Glutamatergic neuron (in vitro differentiated cells): ENCODE data around the gene TMPO. TPM values are rescaled to one million over a fixed set of nuclear protein-coding genes. Genes with fewer than 3 reads are reported as not detected.

Experiments
- DNase-seq: peaks from one replicate; pipeline ENCODE4 v3.0.0; 2022
- H3K27ac Mint-ChIP-seq: one replicate; pipeline ENCODE4 v1.8.0; 2020; ENCODE audit warnings: mild to moderate bottlenecking, mixed read lengths, inconsistent platforms; ENCODE audit not compliant: unreplicated experiment
- H3K27me3 Mint-ChIP-seq: one replicate; pipeline ENCODE4 v1.8.0; 2020; ENCODE audit warnings: mild to moderate bottlenecking, moderate library complexity, mixed read lengths, inconsistent platforms; ENCODE audit not compliant: unreplicated experiment
- H3K36me3 Mint-ChIP-seq: one replicate; pipeline ENCODE4 v1.8.0; 2020; ENCODE audit warnings: mild to moderate bottlenecking, mixed read lengths, inconsistent platforms; ENCODE audit not compliant: unreplicated experiment
- H3K4me1 Mint-ChIP-seq: one replicate; pipeline ENCODE4 v1.8.0; 2020; ENCODE audit warnings: mild to moderate bottlenecking, low read depth, mixed read lengths, inconsistent platforms; ENCODE audit not compliant: unreplicated experiment
- H3K4me3 Mint-ChIP-seq: one replicate; pipeline ENCODE4 v1.8.0; 2020; ENCODE audit warnings: mild to moderate bottlenecking, mixed read lengths, inconsistent platforms; ENCODE audit not compliant: unreplicated experiment
- H3K9me3 Mint-ChIP-seq: one replicate; pipeline ENCODE4 v1.8.0; 2020; ENCODE audit warnings: mild to moderate bottlenecking, moderate library complexity, mixed read lengths, inconsistent platforms; ENCODE audit not compliant: unreplicated experiment
- CTCF ChIP-seq: fragments of 200-600 bp; sonication (generic); IDR thresholded peaks from one replicate; pipeline ENCODE4 v1.5.0; 2021; ENCODE audit not compliant: partially characterized antibody, unreplicated experiment
- long read RNA-seq: library from polyadenylated mRNA; unstranded; transcript quantifications from one replicate; pipeline ENCODE4 v2.0.0, GENCODE V29; 2020; ENCODE audit not compliant: unreplicated experiment
- total RNA-seq: library from RNA; stranded (reverse); fragmentation: NEBNext Ultra II Directional; extraction: Animal tissue kit (Norgen Biotek cat#: 25700); gene quantifications from one replicate; pipeline ENCODE4 v1.2.1, GENCODE V29; 2021; ENCODE audit not compliant: unreplicated experiment

TMPO gene, protein sequence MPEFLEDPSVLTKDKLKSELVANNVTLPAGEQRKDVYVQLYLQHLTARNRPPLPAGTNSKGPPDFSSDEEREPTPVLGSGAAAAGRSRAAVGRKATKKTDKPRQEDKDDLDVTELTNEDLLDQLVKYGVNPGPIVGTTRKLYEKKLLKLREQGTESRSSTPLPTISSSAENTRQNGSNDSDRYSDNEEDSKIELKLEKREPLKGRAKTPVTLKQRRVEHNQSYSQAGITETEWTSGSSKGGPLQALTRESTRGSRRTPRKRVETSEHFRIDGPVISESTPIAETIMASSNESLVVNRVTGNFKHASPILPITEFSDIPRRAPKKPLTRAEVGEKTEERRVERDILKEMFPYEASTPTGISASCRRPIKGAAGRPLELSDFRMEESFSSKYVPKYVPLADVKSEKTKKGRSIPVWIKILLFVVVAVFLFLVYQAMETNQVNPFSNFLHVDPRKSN
- total RNA-seq, result 80.2 TPM
- long read RNA-seq, full-length matches to known transcripts, result 5 of 12 reads
- long read RNA-seq, partial matches to known transcripts, result 3 of 12 reads
- long read RNA-seq, other reads (novel, unspliced or antisense), result 4 of 12 reads

GRCh38 chr12:98515287-98516110, at the start of gene TMPO:
TMPO (plus strand) TSS chr12:98515590; CDS start chr12:98515868, 278 bp downstream.
- DNase-seq, result peak; percentile 93
- peaks cover 5% of the 10 kb centered on the region for H3K9me3 Mint-ChIP-seq
- peaks cover 2% of the 10 kb centered on the region for H3K27me3 Mint-ChIP-seq
- peaks cover 13% of the 10 kb centered on the region for H3K4me1 Mint-ChIP-seq
- no peak for TF ChIP-seq CTCF
- peak within 1 kb of the TSS; percentile 99 for H3K27ac Mint-ChIP-seq
- H3K4me3 Mint-ChIP-seq, result peak within 1 kb of the TSS; percentile 97
- H3K36me3 Mint-ChIP-seq, result no peaks in the 10 kb centered on the region

DNA sequence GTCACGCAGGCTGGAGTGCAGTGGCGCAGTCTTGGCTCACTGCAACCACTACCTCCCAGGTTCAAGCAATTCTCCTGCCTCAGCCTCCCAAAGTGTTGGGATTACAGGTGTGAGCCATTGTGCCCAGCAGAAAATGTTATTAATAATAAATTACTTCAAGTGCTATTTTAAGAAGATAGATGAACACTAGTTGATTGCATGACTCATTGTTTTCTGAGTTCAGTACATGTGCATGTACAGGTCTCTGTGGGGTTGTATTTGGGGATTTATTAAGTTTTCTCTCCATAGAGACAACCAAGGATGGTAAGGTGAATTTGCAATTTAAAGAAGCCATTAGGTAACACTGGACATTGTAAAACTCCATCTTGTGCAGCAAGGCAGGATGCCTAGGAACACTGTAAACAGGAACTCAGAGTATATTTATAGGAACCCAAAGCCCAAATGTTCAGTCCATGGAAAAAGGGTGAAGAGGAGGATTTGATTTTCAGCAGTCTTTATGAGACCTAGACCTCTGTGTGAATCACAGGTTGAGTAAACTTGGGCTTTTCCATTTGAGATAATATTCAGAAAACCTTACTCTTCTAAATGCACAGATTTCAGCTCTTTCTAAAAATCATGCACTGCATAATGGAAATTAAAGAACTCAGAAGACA, 49.3 kb upstream of the TMPO start:
- no peak for DNase-seq
- no peak overlapping the region for H3K27ac Mint-ChIP-seq
- no peaks in the 10 kb centered on the region for H3K4me1 Mint-ChIP-seq
- H3K9me3 Mint-ChIP-seq, result no peaks in the 10 kb centered on the region
- H3K36me3 Mint-ChIP-seq, result no peaks in the 10 kb centered on the region
- TF ChIP-seq CTCF, result no peak
- H3K27me3 Mint-ChIP-seq, result peaks cover 2% of the 10 kb centered on the region
- H3K4me3 Mint-ChIP-seq, result no peak overlapping the region

GRCh38 chr12:98466640-98467400, 48.6 kb upstream of the TMPO start:
- DNase-seq, result no peak
- Mint-ChIP-seq H3K27ac (no peak overlapping the region), H3K4me3 (no peak overlapping the region), H3K4me1 (no peaks in the 10 kb centered on the region), H3K36me3 (no peaks in the 10 kb centered on the region), H3K27me3 (peaks cover 2% of the 10 kb centered on the region), H3K9me3 (no peaks in the 10 kb centered on the region)
- TF ChIP-seq CTCF, result no peak

GRCh38 chr12:98469109-98469508, 46.3 kb upstream of the TMPO start:
- DNase-seq, result no peak

More at GRCh38 chr12:98469109-98469508, 46.3 kb upstream of the TMPO start:
- H3K27me3 Mint-ChIP-seq, result peaks cover 2% of the 10 kb centered on the region
- no peak overlapping the region for H3K27ac Mint-ChIP-seq
- no peaks in the 10 kb centered on the region for H3K36me3 Mint-ChIP-seq
- TF ChIP-seq CTCF, result no peak
- no peaks in the 10 kb centered on the region for H3K4me1 Mint-ChIP-seq
- no peak overlapping the region for H3K4me3 Mint-ChIP-seq
- H3K9me3 Mint-ChIP-seq, result no peaks in the 10 kb centered on the region
